RWPE1 (cell line): ENCODE results near the gene TMED8.

Experiments used
- CTCF ChIA-PET: fragments of 350-600 bp; sonication (Branson Sonifier 250); formaldehyde crosslinking; extraction: SDS; loops from one replicate; lab custom pipeline; 2021; lab: Yijun Ruan, JAX
- POLR2A ChIA-PET: fragments of 400-600 bp; formaldehyde crosslinking; extraction: SDS; loops from one replicate; lab custom pipeline; 2020; ENCODE audit warnings: antibody characterized with exemption; ENCODE audit not compliant: low non-redundant PET; lab: Yijun Ruan, JAX
- DNase-seq: peaks from one replicate; pipeline ENCODE4 v3.0.0; 2012; ENCODE audit warnings: low spot score
- H3K27ac ChIP-seq: fragments of 450-650 bp; 2 replicates; pipeline ENCODE4 v1.5.1; 2017
- TF ChIP-seq, protein P1 (sequence below): fragments of 450-650 bp; conservative IDR thresholded peaks from 2 replicates; pipeline ENCODE4 v1.5.1; 2017; ENCODE audit warnings: low read depth, mild to moderate bottlenecking

Gene TMED8

DNA sequence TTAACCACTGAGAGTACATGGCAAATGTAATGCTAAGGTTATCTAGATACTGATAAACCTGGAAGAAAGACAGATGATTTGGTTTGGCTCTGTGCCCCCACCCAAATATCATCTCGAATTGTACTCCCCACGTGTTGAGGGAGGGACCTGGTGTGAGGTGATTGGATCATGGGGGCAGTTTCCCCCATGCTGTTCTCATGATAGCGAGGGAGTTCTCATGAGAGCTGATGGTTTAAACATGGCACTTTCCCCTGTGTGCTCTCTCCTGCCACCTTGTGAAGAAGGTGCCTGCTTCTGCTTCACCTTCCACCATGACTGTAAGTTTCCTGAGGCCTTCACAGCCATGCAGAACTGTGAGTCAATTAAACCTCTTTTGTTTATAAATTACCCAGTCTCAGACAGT lies 32.2 kb upstream of the TMED8 start:
- TF ChIP-seq, protein P1, sequence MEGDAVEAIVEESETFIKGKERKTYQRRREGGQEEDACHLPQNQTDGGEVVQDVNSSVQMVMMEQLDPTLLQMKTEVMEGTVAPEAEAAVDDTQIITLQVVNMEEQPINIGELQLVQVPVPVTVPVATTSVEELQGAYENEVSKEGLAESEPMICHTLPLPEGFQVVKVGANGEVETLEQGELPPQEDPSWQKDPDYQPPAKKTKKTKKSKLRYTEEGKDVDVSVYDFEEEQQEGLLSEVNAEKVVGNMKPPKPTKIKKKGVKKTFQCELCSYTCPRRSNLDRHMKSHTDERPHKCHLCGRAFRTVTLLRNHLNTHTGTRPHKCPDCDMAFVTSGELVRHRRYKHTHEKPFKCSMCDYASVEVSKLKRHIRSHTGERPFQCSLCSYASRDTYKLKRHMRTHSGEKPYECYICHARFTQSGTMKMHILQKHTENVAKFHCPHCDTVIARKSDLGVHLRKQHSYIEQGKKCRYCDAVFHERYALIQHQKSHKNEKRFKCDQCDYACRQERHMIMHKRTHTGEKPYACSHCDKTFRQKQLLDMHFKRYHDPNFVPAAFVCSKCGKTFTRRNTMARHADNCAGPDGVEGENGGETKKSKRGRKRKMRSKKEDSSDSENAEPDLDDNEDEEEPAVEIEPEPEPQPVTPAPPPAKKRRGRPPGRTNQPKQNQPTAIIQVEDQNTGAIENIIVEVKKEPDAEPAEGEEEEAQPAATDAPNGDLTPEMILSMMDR, result 0 out of 2 replicates have a peak, but pooled peaks have one; percentile 8
- no peak overlapping the region for H3K27ac ChIP-seq
- DNase-seq, result no peak
- CTCF ChIA-PET, result interaction anchor here (1.3 kb wide), 1 partner anchor 78 kb away, joined by 4 read pairs; no protein-coding TSS in a partner anchor
- POLR2A ChIA-PET, result no interaction called here

- TF ChIP-seq, protein P1, result no peak
- H3K27ac ChIP-seq, result no peak overlapping the region
- POLR2A ChIA-PET, result no interaction called here
- CTCF ChIA-PET, result interaction anchor here (0.6 kb wide), 2 partner anchors 96 to 191 kb away, joined by 3 to 4 read pairs; no protein-coding TSS in a partner anchor
- no peak for DNase-seq
Observed at GRCh38 chr14:77407158-77407557, 30.3 kb upstream of the TMED8 start.

DNA sequence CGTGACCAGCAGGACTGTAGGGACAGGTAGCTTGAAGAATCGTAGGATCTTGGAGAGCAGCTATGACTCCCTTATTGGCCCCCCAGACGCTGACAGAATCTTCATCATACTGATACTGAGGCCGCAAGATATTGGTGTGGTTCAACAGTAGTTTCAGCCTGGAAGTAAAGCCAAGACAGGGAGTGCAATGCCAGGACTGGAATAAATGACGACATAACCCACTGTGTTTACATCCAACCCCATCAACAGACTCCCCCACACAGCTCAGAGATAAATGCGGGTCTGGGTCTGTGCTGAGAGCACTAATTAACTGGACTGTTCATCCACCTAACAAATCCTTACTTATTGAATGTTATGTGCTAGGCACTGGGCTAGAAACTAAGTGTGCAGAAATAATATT lies 29.8 kb upstream of the TMED8 start:
- CTCF ChIA-PET, result interaction anchor here (0.6 kb wide), 1 partner anchor 192 kb away, joined by 4 read pairs; no protein-coding TSS in a partner anchor

DNA sequence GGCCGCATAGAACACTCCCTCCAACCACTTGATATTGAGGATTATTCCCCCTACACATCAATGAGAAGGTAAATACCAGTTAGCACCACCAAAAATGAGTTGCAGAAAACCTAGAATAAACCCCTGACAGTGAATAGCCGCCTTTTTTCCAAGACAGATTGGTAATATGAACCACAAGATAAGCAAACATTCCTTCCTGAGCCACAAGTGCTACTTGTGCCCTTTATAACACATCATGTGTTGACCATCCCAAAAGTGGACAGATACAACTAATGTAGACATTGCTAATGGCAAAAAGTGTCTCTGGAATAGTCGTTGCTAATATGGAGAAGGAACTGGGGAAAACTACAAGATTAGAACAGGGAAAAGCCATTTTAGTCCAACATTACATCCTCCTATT lies 29.2 kb upstream of the TMED8 start:
- TF ChIP-seq, protein P1, result no peak
- POLR2A ChIA-PET, result no interaction called here
- no peak overlapping the region for H3K27ac ChIP-seq
- no peak for DNase-seq
- CTCF ChIA-PET, result no interaction called here

More for the DNA sequence above, 29.8 kb upstream of the TMED8 start:
- no peak overlapping the region for H3K27ac ChIP-seq
- POLR2A ChIA-PET, result no interaction called here
- TF ChIP-seq, protein P1, result no peak
- no peak for DNase-seq

DNA sequence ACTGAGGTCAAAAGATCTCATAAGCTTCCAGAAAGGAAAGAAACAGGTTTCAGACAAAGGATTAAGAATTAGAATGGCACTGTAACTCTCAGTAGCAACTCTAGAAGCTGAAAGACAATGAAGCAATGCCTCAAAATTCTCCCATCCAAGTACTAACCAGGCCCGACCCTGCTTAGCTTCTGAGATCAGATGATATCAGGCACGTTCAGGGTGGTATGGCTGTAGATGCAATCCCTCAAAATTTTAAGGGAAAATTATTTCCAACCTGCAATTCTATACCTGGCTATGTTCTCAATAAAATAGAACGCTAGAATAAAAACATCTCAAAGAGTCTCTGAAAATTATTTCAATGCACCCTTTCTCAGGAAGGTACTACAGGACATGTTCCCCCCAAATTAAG lies 26.9 kb upstream of the TMED8 start:
- TF ChIP-seq, protein P1, result no peak

DNA sequence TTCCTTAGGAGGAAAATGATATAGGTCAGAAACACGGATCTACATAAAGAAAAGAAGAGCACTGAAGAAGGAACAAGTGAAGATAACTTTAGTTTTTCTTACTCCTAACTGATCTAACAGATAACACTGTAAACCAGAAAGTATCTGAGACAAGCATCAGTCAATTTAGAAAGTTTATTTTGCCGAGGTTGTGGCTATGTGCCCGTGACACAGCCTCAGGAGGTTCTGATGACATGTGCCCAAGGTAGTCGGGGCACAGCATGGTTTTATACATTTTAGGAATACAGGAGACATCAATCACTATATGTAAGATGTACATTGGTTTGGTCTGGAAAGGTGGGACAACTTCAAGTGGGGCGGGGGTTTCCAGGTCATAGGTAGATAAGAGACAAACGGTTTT lies 23.3 kb upstream of the TMED8 start:
- ChIA-PET CTCF (no interaction called here), POLR2A (no interaction called here)
- H3K27ac ChIP-seq, result no peak overlapping the region
- TF ChIP-seq, protein P1, result no peak
- DNase-seq, result no peak

More for the DNA sequence above, 26.9 kb upstream of the TMED8 start:
- ChIA-PET POLR2A (no interaction called here), CTCF (no interaction called here)
- DNase-seq, result no peak
- H3K27ac ChIP-seq, result no peak overlapping the region
